Glomerular visceral epithelial cell (primary cell): ENCODE measurements around the gene ASPG.

Experiments
- DNase-seq: peaks from one replicate; pipeline ENCODE4 v3.0.0-alpha.2; 2016; ENCODE audit errors: extremely low spot score

The ASPG gene

GRCh38 chr14:104135904-104136471 is 50.5 kb downstream of the ASPG start:
- no peak for DNase-seq

- no peak for DNase-seq
Measured at GRCh38 chr14:104136472-104137296, 51.2 kb downstream of the ASPG start.

- peak; percentile 13 for DNase-seq
Measured at GRCh38 chr14:104137297-104138097, 52.0 kb downstream of the ASPG start.

GRCh38 chr14:104138098-104138717 is 52.7 kb downstream of the ASPG start, which contains the start of gene KIF26A:
Gene KIF26A (plus strand): TSS chr14:104138587. CDS start chr14:104138723, 136 bp downstream.
- DNase-seq, result no peak

GRCh38 chr14:104138718-104139459 is 53.4 kb downstream of the ASPG start:
- DNase-seq, result no peak

GRCh38 chr14:104139460-104140212 is 54.1 kb downstream of the ASPG start:
- DNase-seq, result no peak

GRCh38 chr14:104140213-104140462 is 54.6 kb downstream of the ASPG start:
- no peak for DNase-seq

GRCh38 chr14:104140463-104141331 is 55.2 kb downstream of the ASPG start:
- no peak for DNase-seq

GRCh38 chr14:104141621-104142091 is 56.2 kb downstream of the ASPG start:
- DNase-seq, result no peak

GRCh38 chr14:104142136-104142945 is 56.8 kb downstream of the ASPG start:
- no peak for DNase-seq

GRCh38 chr14:104142946-104143470 is 57.5 kb downstream of the ASPG start:
- DNase-seq, result no peak

- DNase-seq, result no peak
Measured at GRCh38 chr14:104143521-104144452, 58.3 kb downstream of the ASPG start.

- no peak for DNase-seq
Measured at GRCh38 chr14:104144453-104144790, 58.9 kb downstream of the ASPG start.

GRCh38 chr14:104144911-104145825 is 59.7 kb downstream of the ASPG start:
- no peak for DNase-seq

GRCh38 chr14:104145826-104146601 is 60.5 kb downstream of the ASPG start:
- no peak for DNase-seq
